Body of pancreas (tissue), 4 donors: ENCODE results near the gene MEP1A. TPM values are rescaled to one million over a fixed set of nuclear protein-coding genes. Genes with fewer than 3 reads are reported as not detected.

ENCODE experiments used
- ATAC-seq: fragments of 150-250 bp; one replicate; pipeline ENCODE4 v1.9.1; 2016
- DNase-seq, 4 donors: peaks; one replicate each; pipeline ENCODE4 v3.0.0-alpha.2; 2019
- H3K27ac ChIP-seq, 4 donors: fragments of 200-600 bp; sonication (generic); 1 replicate in 3 of 4; 2 replicates in 1 of 4; pipeline versions ENCODE4 v1.5.1 to v1.6.1; 2016 to 2019; ENCODE audit warnings: mild to moderate bottlenecking in 1 of 4, mixed read lengths in 1 of 4, moderate library complexity in 1 of 4
- H3K27me3 ChIP-seq, 2 donors: fragments of 200-600 bp; sonication (generic); one replicate each; pipeline ENCODE4 v1.6.0; 2016; ENCODE audit warnings: mild to moderate bottlenecking in 1 of 2
- H3K36me3 ChIP-seq, 2 donors: fragments of 200-600 bp; sonication (generic); replicated peaks in 1 of 2; 2 replicates each; pipeline ENCODE4 v1.5.1; 2016; ENCODE audit warnings: low read depth in 2 of 2; ENCODE audit not compliant: insufficient read depth in 1 of 2
- H3K4me1 ChIP-seq: fragments of 200-600 bp; sonication (generic); one replicate; pipeline ENCODE4 v1.6.0; 2016
- H3K4me3 ChIP-seq, 2 donors: fragments of 200-600 bp; sonication (generic); 1 replicate in 1 of 2; 2 replicates in 1 of 2; pipeline ENCODE4 v1.5.1; 2016 to 2019
- H3K9me3 ChIP-seq, 3 donors: fragments of 200-600 bp; sonication (generic); 1 replicate in 2 of 3; 2 replicates in 1 of 3; pipeline ENCODE4 v1.5.1; 2016
- CTCF ChIP-seq, 7 experiments: fragments of 450-650 bp in 4 of 7; fragments of 200-600 bp in 3 of 7; sonication (generic) in 3 of 7; IDR thresholded peaks; one replicate each; pipeline ENCODE4 v1.5.1; 2016 to 2019; ENCODE audit warnings: antibody characterized with exemption in 7 of 7
- POLR2A ChIP-seq, 3 donors: fragments of 450-650 bp; IDR thresholded peaks; one replicate each; pipeline ENCODE4 v1.6.1; 2016; ENCODE audit warnings: antibody characterized with exemption in 3 of 3, mild to moderate bottlenecking in 2 of 3
- whole genome bisulfite sequencing, 2 donors: methylation state at CpG; one replicate each; pipeline ENCODE4 v1.1.5; 2017; 5-methylcytosine and 5-hydroxymethylcytosine counted together
- intact Hi-C: fragments of 100-400 bp; cut with DNase I; formaldehyde crosslinking; loops from one replicate; pipeline ENCODE4 v1.15.1; 2023
- total RNA-seq, 2 donors: library from RNA; depleted of rRNA; stranded (reverse); fragments of >200 nt; gene quantifications; one replicate each; pipeline ENCODE4 v1.1.0, GENCODE V29; 2016

MEP1A gene
- total RNA-seq, 2 donors from 2014 or later = not detected

DNA sequence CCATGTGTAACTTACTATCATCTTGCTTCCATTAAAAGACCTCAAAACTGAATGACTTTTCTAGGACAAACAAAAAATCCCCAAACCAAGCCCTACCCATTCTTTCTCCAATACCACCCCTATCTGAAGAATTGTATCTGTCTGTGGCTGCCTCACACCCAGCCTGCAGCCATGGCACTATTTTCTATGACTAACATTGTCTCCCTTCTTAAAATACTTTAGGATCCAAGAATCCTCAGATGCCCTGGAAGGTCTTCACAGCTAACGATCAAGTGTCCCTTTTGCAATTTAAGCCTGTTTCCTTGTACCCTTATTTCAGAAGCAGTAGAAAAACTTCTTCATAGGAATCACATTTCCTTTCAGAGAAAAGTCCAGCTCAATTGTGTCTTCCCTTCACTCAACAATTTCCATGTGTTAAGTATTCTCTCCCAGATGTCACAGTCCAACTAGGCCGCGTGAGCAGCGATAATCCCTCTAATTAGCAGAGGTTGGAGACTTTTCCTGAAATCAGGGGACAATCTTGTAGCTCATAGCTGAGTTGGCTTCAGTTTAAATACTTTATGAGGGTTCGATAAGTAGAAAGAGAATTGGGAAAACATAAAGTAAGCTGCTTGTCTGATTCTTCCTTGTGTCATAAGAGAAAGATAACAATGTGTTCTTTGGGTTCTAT, 5.2 kb upstream of the MEP1A start:
- Histone ChIP-seq H3K4me1 (peaks cover 21% of the 10 kb centered on the region), H3K27me3 (no peaks in the 10 kb centered on the region), H3K27ac (no peak overlapping the region), H3K4me3 (no peak overlapping the region), H3K9me3 (no peaks in the 10 kb centered on the region), H3K36me3 (no peaks in the 10 kb centered on the region)
- intact Hi-C loops = no loop called here
- no peak for TF ChIP-seq POLR2A (IDR thresholded peaks at IDR 0.05)
- no peak for TF ChIP-seq CTCF (IDR thresholded peaks at IDR 0.05)
- whole genome bisulfite sequencing, 2 donors = 95 to 96% methylated on average over 5 of the region's 5 CpGs
- ATAC-seq (no peak), DNase-seq (no peak)

GRCh38 chr6:46788791-46789190, 4.4 kb upstream of the MEP1A start:
- WGBS, 2 donors = 91 to 94% methylated on average over 3 of the region's 3 CpGs
- no peaks in the 10 kb centered on the region for H3K27me3 ChIP-seq
- no peak overlapping the region for H3K27ac ChIP-seq
- peaks cover 21% of the 10 kb centered on the region for H3K4me1 ChIP-seq
- H3K36me3 ChIP-seq = no peaks in the 10 kb centered on the region
- no peak overlapping the region for H3K4me3 ChIP-seq
- intact Hi-C loops = no loop called here
- ATAC-seq (no peak), DNase-seq (no peak)
- TF ChIP-seq CTCF (IDR thresholded peaks at IDR 0.05) (no peak), POLR2A (IDR thresholded peaks at IDR 0.05) (no peak)
- H3K9me3 ChIP-seq = no peaks in the 10 kb centered on the region

GRCh38 chr6:46789434-46790354, 3.5 kb upstream of the MEP1A start:
- no peaks in the 10 kb centered on the region for H3K36me3 ChIP-seq
- intact Hi-C loops = no loop called here
- ATAC-seq (no peak), DNase-seq (no peak)
- no peak overlapping the region for H3K4me3 ChIP-seq
- no peaks in the 10 kb centered on the region for H3K27me3 ChIP-seq
- H3K9me3 ChIP-seq = no peaks in the 10 kb centered on the region
- peaks cover 21% of the 10 kb centered on the region for H3K4me1 ChIP-seq
- no peak for TF ChIP-seq POLR2A (IDR thresholded peaks at IDR 0.05)
- no peak for TF ChIP-seq CTCF (IDR thresholded peaks at IDR 0.05)
- H3K27ac ChIP-seq = peak overlapping the region in 1 of 4 donors; percentile 28
- WGBS, 2 donors = 60 to 76% methylated on average over 4 of the region's 4 CpGs

GRCh38 chr6:46790355-46790874, 2.8 kb upstream of the MEP1A start:
- intact Hi-C loops = no loop called here
- Histone ChIP-seq H3K36me3 (no peaks in the 10 kb centered on the region), H3K27ac (peak overlapping the region in 1 of 4 donors; percentile 28), H3K9me3 (no peaks in the 10 kb centered on the region), H3K4me1 (peaks cover 21% of the 10 kb centered on the region), H3K4me3 (no peak overlapping the region), H3K27me3 (no peaks in the 10 kb centered on the region)
- ATAC-seq = no peak
- TF ChIP-seq CTCF (IDR thresholded peaks at IDR 0.05) (no peak), POLR2A (IDR thresholded peaks at IDR 0.05) (no peak)
- no peak for DNase-seq
